Ovary (tissue), 9 donors: Measurements from ENCODE around the gene DLX3. TPM values are rescaled to one million over a fixed set of nuclear protein-coding genes. Genes with fewer than 3 reads are reported as not detected.
A peak's percentile ranks its signal among the peaks of the same experiment; 100 is the strongest.

ENCODE experiments used
- DNase-seq, 5 donors: peaks; one replicate each; pipeline ENCODE4 v3.0.0-alpha.2; 2019 to 2020
- H3K27ac ChIP-seq, 2 donors: fragments of 200-600 bp; one replicate each; pipeline versions ENCODE4 v1.5.1 to v1.8.0; 2019 to 2022
- H3K27me3 ChIP-seq: fragments of 200-600 bp; one replicate; pipeline ENCODE4 v1.8.0; 2022
- H3K36me3 ChIP-seq: fragments of 200-600 bp; sonication (generic); one replicate; pipeline ENCODE4 v1.5.1; 2019
- H3K4me1 ChIP-seq: one replicate; pipeline ENCODE4 v1.8.1; 2013; ENCODE audit warnings: mild to moderate bottlenecking, moderate library complexity; ENCODE audit not compliant: insufficient read depth
- H3K4me3 ChIP-seq: fragments of 200-600 bp; sonication (generic); one replicate; pipeline ENCODE4 v1.5.1; 2017
- H3K9me3 ChIP-seq, 2 donors: fragments of 200-600 bp in 1 of 2; sonication (generic) in 1 of 2; one replicate each; pipeline versions ENCODE4 v1.5.1 to v1.8.1; 2013 to 2019; ENCODE audit warnings: mild to moderate bottlenecking in 1 of 2, moderate library complexity in 1 of 2
- CTCF ChIP-seq, 3 donors: fragments of 450-650 bp in 2 of 3; fragments of 200-600 bp in 1 of 3; IDR thresholded peaks; one replicate each; pipeline versions ENCODE4 v1.5.1 to v1.8.0; 2016 to 2022; ENCODE audit warnings: antibody characterized with exemption in 3 of 3, mild to moderate bottlenecking in 1 of 3
- EP300 ChIP-seq: sonication (generic); formaldehyde crosslinking; IDR thresholded peaks from one replicate; pipeline ENCODE4 v1.6.1; 2017; ENCODE audit warnings: antibody characterized with exemption
- POLR2A ChIP-seq: fragments of 450-650 bp; IDR thresholded peaks from one replicate; pipeline ENCODE4 v1.6.1; 2017; ENCODE audit warnings: antibody characterized with exemption, mild to moderate bottlenecking, moderate library complexity
- WGBS, 3 donors: extraction: QIAGEN DNeasy Blood & Tissue Kit in 1 of 3; methylation state at CpG; one replicate each; pipeline versions ENCODE4 v1.1.5 to v1.1.7; 2013 to 2017; 5-methylcytosine and 5-hydroxymethylcytosine counted together
- intact Hi-C, 4 donors: fragments of 100-400 bp; cut with DNase I; formaldehyde crosslinking; loops; one replicate each; pipeline versions ENCODE4 v1.11.0 to v1.15.1; 2022 to 2023
- polyA plus RNA-seq, 2 donors: library from polyadenylated mRNA; stranded (reverse); fragments of 200-250 nt in 1 of 2; fragments of 350-450 nt in 1 of 2; fragmentation: Illumina TruSeq in 1 of 2; extraction: RNeasy Lipid Tissue Mini Kit (QIAGEN cat#74804) in 1 of 2; gene quantifications; one replicate each; pipeline ENCODE4 v1.2.3, GENCODE V29; 2013 to 2014
- total RNA-seq, 7 donors: library from RNA; depleted of rRNA in 2 of 7; stranded (reverse); fragments of >200 nt in 2 of 7; fragmentation: NEBNext Ultra II Directional in 3 of 7; extraction: Animal tissue kit (Norgen Biotek cat#: 25700) in 3 of 7; gene quantifications; one replicate each; pipeline versions ENCODE4 v1.1.0 to v1.2.4, GENCODE V29; 2016 to 2023
- donor health status: DM: no; HTN: no; CAD: no; lungs with moderate emphysema.
- donor health status: DM: no; HTN: no; CAD: no.
- donor health status: Bipolar disorder and iron deficiency.
- donor health status: DM: yes; HTN: yes; CAD: no.
- donor health status: DM: no; HTN: no; CAD: no.
- donor health status: DM: yes; HTN: yes; CAD: no.

DLX3 gene
- total and polyA plus RNA-seq, 9 donors = 0.10 to 1.3 (median 0.28) TPM; not detected in 1

DNA sequence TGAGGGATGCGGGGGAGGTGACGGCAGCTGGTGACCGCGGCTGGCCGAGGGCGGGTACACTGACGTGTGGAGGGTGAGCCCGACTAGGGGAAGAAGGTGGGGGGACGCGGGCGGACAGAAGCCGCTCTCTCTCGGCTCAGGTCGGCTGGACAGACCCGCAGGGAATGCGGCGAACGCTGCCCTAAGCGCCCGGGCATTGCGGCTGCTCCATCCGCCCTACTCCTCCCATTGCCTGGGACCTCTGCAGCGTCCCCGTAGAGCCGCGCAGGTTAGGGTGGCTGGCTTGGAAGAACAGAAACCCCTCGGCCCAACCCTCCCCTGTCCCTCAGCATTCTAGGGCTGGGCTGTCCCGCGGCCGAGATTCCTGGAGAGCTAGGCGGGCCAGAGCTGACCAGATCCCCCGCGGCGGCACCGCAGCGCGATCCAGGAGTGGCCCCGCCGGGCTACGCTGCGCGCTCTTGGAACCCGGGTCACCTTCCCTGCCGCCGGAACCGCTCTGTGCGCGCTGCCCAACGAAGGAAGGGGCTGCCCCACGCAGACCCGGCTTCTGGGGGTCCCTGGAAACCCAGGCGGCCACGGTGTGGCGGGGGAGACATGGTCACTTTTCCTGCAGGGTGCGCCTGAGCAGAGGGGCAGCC lies 23.1 kb downstream of the DLX3 start:
- intact Hi-C loops = no loop called here
- H3K4me3 ChIP-seq = no peak overlapping the region
- 1% methylated on average over 53 to 55 of the region's 55 CpGs for WGBS, 3 donors
- no peak overlapping the region for H3K27ac ChIP-seq
- TF ChIP-seq POLR2A (no peak), EP300 (no peak), CTCF (IDR thresholded peaks at IDR 0.05) (no peak)
- peaks cover 16% of the 10 kb centered on the region for H3K4me1 ChIP-seq
- peaks cover 18% of the 10 kb centered on the region for H3K27me3 ChIP-seq
- peak in 1 of 5 donors; percentile 61 for DNase-seq
- no peaks in the 10 kb centered on the region for H3K36me3 ChIP-seq
- H3K9me3 ChIP-seq = no peaks in the 10 kb centered on the region

DNA sequence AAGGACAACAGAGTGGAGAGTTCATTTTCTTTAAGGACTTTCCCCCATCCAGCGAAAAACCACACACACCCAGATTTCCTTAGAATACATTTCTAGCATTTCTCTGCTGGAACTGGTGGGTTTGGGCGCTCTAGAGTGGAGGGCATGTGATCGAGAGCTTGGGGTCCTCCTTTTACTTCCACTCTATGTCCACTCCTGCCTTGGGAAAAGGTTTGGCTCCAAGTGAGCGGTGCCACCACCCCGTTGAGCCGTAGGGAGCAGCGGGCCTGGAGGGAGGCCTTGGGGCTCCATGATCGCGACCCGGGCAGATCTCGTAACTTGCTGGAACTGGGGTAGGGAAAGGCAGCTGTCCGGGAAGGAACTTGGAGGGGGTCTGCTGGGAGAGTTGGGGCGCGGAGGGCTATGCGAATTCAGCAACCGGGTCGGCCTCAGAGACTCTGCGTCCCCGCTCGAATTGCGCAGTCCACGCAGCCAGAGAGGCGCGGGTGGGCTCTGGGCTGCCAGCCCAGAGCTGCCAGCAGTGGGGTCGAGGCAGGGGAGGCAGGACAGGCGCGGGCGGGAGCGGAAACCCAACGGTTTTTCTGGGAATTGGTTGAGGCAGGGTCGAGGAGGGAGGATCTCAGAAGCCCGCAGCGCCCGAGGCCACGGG lies 23.7 kb downstream of the DLX3 start:
- Histone ChIP-seq H3K9me3 (no peaks in the 10 kb centered on the region), H3K27me3 (peaks cover 18% of the 10 kb centered on the region), H3K4me1 (peaks cover 16% of the 10 kb centered on the region), H3K36me3 (no peaks in the 10 kb centered on the region), H3K27ac (no peak overlapping the region), H3K4me3 (no peak overlapping the region)
- intact Hi-C loops = no loop called here
- TF ChIP-seq CTCF (IDR thresholded peaks at IDR 0.05) (no peak), POLR2A (no peak), EP300 (no peak)
- no peak for DNase-seq
- 13 to 20% (median 17%) methylated on average over 35 of the region's 35 CpGs for WGBS, 3 donors

- 71 to 90% (median 89%) methylated on average over 3 of the region's 3 CpGs for WGBS, 3 donors
- Histone ChIP-seq H3K9me3 (no peaks in the 10 kb centered on the region), H3K36me3 (no peaks in the 10 kb centered on the region), H3K4me3 (no peak overlapping the region), H3K27me3 (peaks cover 18% of the 10 kb centered on the region), H3K27ac (no peak overlapping the region), H3K4me1 (peaks cover 16% of the 10 kb centered on the region)
- intact Hi-C loops = no loop called here
- no peak for TF ChIP-seq CTCF (IDR thresholded peaks at IDR 0.05)
- no peak for TF ChIP-seq POLR2A
- no peak for TF ChIP-seq EP300
- no peak for DNase-seq
Observed at GRCh38 chr17:49970498-49970897, 24.5 kb downstream of the DLX3 start.

DNA sequence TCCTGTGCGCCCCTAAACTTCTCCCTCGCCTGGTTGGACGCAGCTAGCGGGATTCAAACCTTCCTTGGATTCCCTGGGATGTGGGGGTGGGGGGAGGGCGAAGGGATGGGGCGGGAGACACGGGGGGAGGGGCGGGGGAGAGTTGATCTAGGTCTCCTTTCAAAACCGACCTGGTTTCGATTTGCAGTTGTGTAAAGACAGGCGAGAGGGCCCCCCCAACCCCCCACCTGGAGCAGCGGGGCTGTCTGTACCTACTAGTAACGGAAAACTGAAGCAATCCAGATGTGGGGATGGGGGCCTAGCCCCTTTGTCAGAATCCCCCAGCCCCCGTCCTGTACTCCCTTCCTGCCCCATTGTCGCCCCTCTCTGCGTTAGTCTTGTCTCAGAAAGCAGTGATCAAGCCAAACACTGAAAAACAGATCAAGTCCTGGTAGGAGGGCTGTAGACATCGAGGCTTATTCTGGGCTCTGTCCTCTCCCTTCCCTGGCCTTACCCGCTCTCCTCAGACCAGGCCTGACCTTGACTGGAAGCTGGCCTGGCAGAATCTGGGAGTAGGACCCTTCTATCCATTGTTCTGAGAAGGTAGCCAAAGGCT lies 25.1 kb downstream of the DLX3 start:
- no peaks in the 10 kb centered on the region for H3K36me3 ChIP-seq
- no peak overlapping the region for H3K4me3 ChIP-seq
- WGBS, 3 donors = 20 to 24% (median 22%) methylated on average over 18 of the region's 18 CpGs
- intact Hi-C loops = no loop called here
- no peak for DNase-seq
- H3K4me1 ChIP-seq = peaks cover 16% of the 10 kb centered on the region
- H3K27ac ChIP-seq = no peak overlapping the region
- TF ChIP-seq EP300 (no peak), POLR2A (no peak), CTCF (IDR thresholded peaks at IDR 0.05) (no peak)
- H3K27me3 ChIP-seq = peaks cover 23% of the 10 kb centered on the region
- no peaks in the 10 kb centered on the region for H3K9me3 ChIP-seq
